GM19238 (cell line): ENCODE data around the gene MMADHC.
"Not testable (repeated sequence)": the region's sequence is repeated elsewhere in the genome, so short reads cannot be mapped to it uniquely, and the experiment has no call there.

Experiments used
- DNase-seq: peaks from one replicate; pipeline ENCODE4 v3.0.0; 2011; ENCODE audit warnings: low spot score; ENCODE audit not compliant: insufficient read length

MMADHC gene

GRCh38 chr2:149595056-149595963, 7.7 kb upstream of the MMADHC start:
- DNase-seq, result no peak

GRCh38 chr2:149594411-149594810, 6.8 kb upstream of the MMADHC start:
- DNase-seq, result no peak

- no peak for DNase-seq
Measured at GRCh38 chr2:149587950-149588487, 444 bp upstream of the MMADHC start.

GRCh38 chr2:149586898-149587219, 716 bp downstream of the MMADHC start:
- no peak for DNase-seq

- no peak for DNase-seq
Measured at GRCh38 chr2:149586063-149586462, 1.5 kb downstream of the MMADHC start.

- DNase-seq, result no peak
Measured at GRCh38 chr2:149585166-149585885, 2.2 kb downstream of the MMADHC start.

- no peak for DNase-seq
Measured at GRCh38 chr2:149579972-149580882, 7.3 kb downstream of the MMADHC start.

GRCh38 chr2:149577269-149577668, 10.3 kb downstream of the MMADHC start:
- no peak for DNase-seq

GRCh38 chr2:149575752-149576151, 11.8 kb downstream of the MMADHC start:
- no peak for DNase-seq

GRCh38 chr2:149575277-149575676, 12.3 kb downstream of the MMADHC start:
- no peak for DNase-seq

GRCh38 chr2:149573760-149574159, 13.8 kb downstream of the MMADHC start:
- no peak for DNase-seq

GRCh38 chr2:149572102-149572953, 15.2 kb downstream of the MMADHC start:
- DNase-seq, result no peak

- no peak for DNase-seq
Measured at GRCh38 chr2:149568138-149568537, 19.4 kb downstream of the MMADHC start.

- no peak for DNase-seq
Measured at GRCh38 chr2:149566652-149567051, 20.9 kb downstream of the MMADHC start.

GRCh38 chr2:149565625-149566024, 21.9 kb downstream of the MMADHC start:
- not testable (repeated sequence) for DNase-seq

GRCh38 chr2:149564983-149565382, 22.6 kb downstream of the MMADHC start:
- DNase-seq, result no peak

GRCh38 chr2:149564097-149564496, 23.5 kb downstream of the MMADHC start:
- no peak for DNase-seq

- no peak for DNase-seq
Measured at GRCh38 chr2:149562324-149562723, 25.3 kb downstream of the MMADHC start.

- no peak for DNase-seq
Measured at GRCh38 chr2:149561309-149561926, 26.2 kb downstream of the MMADHC start.
